Mucosa of rectum (tissue), 2 donors: ENCODE results near the gene TFR2.

ENCODE experiments used
- H3K27ac ChIP-seq, 2 donors: one replicate each; pipeline ENCODE4 v1.7.0; 2013; ENCODE audit warnings: inconsistent platforms in 2 of 2, low read depth in 2 of 2, low read length in 2 of 2
- H3K27me3 ChIP-seq, 2 donors: one replicate each; pipeline ENCODE4 v1.7.0; 2013; ENCODE audit warnings: low read length in 2 of 2; ENCODE audit not compliant: control insufficient read depth in 2 of 2, insufficient read depth in 2 of 2
- H3K36me3 ChIP-seq, 2 donors: one replicate each; pipeline ENCODE4 v1.7.0; 2013; ENCODE audit warnings: low read length in 2 of 2; ENCODE audit not compliant: control insufficient read depth in 2 of 2, insufficient read depth in 2 of 2
- H3K4me1 ChIP-seq, 2 donors: one replicate each; pipeline ENCODE4 v1.7.0; 2013; ENCODE audit warnings: low read length in 2 of 2, mild to moderate bottlenecking in 1 of 2; ENCODE audit not compliant: control insufficient read depth in 2 of 2, insufficient read depth in 2 of 2
- H3K4me3 ChIP-seq, 2 donors: one replicate each; pipeline ENCODE4 v1.7.0; 2013; ENCODE audit warnings: low read length in 2 of 2
- H3K9ac ChIP-seq, 2 donors: one replicate each; pipeline ENCODE4 v1.7.0; 2013; ENCODE audit warnings: low read length in 2 of 2, low read depth in 1 of 2, mild to moderate bottlenecking in 1 of 2
- H3K9me3 ChIP-seq, 2 donors: one replicate each; pipeline ENCODE4 v1.7.0; 2013; ENCODE audit warnings: low read length in 2 of 2; ENCODE audit not compliant: control insufficient read depth in 2 of 2
- donor health status: healthy.
- donor health status: Normal muscosa, but diverticular disease.

TFR2 gene

DNA sequence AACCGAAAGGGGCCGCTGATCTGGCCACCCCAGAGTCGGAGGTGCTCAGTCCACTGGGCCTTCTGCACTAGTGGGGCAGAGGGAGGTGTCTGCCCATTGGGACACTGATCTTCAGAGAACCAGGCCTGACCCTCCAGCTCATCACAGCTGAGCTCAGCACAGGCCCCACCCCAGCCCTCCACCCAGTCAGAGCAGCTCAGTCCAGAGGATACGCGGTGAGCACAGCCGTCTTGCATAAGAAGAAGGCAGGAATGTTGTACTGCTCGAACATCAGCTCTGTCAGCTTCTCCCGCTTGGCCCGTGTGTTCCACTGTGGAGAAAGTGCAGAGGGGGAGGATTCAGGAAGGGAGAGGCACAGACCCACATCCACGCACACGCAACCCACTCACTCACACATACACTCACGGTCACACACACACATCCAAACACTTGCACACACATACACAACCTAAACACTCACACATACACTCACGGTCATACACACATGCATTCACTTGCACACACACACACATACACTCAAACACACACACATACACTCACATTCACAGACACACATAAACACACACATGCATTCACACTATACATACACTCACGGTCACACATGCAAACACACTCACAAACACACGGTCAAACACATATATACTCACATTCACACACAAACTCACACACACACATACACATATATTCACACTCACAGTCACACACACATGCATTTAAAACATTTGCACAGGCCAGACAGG is 8.6 kb upstream of the TFR2 start:
- H3K27me3 ChIP-seq, result peaks cover 4 to 8% of the 10 kb centered on the region in 2 donors
- H3K9ac ChIP-seq, result no peak overlapping the region
- H3K4me3 ChIP-seq, result no peak overlapping the region
- no peaks in the 10 kb centered on the region for H3K36me3 ChIP-seq
- H3K4me1 ChIP-seq, result no peaks in the 10 kb centered on the region
- no peak overlapping the region for H3K27ac ChIP-seq
- no peaks in the 10 kb centered on the region for H3K9me3 ChIP-seq

DNA sequence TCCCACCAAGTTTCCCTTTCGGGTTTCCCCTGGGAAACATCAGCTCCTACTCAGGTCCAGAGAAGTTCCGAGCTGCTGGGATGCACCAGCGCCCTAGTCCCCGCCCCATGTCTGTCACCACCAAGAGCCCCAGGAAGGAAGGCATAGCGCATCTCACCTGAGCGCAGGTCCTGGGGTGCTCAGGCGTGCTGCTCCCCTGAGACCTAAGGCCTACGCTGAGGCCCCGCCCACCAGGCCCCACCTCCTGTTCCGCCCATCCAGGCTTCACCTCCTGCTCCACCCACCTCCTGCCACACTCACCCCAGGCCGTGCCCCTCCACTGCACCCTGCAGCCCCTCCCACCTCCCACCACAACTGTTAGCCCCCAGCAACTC is 1.2 kb upstream of the TFR2 start:
- Histone ChIP-seq H3K9ac (no peak overlapping the region), H3K9me3 (no peaks in the 10 kb centered on the region), H3K27ac (no peak overlapping the region), H3K4me1 (no peaks in the 10 kb centered on the region), H3K36me3 (no peaks in the 10 kb centered on the region), H3K27me3 (peaks cover 2 to 4% of the 10 kb centered on the region in 2 donors), H3K4me3 (no peak overlapping the region)

DNA sequence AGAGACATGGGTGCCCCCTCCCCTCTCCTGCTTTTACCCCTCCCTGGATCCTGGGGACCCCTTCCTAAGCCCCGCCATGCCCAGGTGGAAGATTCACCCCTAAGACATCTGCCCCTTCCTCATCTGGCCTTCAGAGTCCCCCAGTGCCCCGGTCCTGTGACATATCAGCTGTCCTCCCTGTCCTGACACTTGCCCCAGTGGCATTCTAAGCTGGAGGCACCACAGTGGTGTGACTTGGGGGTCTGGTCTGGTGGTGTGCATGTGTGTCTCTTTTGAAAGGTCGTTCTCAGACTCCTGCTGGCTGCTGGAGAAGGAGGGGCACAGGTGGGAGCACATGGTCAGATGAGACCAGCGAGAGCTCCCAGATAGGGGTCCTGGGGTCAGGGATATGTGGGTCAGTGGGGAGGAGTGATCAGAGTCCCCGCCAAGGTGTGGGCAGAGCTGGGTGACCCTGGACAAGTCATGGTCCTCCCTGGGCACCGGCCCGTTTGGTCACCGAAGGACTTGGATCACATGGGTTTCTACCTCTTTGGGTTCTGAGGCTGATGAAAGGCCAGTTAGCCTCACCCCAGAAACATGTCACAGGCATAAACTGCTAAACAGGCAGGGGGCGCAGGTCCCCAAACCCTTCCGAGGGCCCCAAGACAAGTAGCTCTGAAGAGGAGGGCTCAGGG is 645 bp upstream of the TFR2 start:
- no peak overlapping the region for H3K9ac ChIP-seq
- H3K27me3 ChIP-seq, result peaks cover 0 to 4% of the 10 kb centered on the region in 2 donors
- H3K27ac ChIP-seq, result no peak overlapping the region
- H3K36me3 ChIP-seq, result no peaks in the 10 kb centered on the region
- no peaks in the 10 kb centered on the region for H3K4me1 ChIP-seq
- H3K4me3 ChIP-seq, result no peak overlapping the region
- no peaks in the 10 kb centered on the region for H3K9me3 ChIP-seq

DNA sequence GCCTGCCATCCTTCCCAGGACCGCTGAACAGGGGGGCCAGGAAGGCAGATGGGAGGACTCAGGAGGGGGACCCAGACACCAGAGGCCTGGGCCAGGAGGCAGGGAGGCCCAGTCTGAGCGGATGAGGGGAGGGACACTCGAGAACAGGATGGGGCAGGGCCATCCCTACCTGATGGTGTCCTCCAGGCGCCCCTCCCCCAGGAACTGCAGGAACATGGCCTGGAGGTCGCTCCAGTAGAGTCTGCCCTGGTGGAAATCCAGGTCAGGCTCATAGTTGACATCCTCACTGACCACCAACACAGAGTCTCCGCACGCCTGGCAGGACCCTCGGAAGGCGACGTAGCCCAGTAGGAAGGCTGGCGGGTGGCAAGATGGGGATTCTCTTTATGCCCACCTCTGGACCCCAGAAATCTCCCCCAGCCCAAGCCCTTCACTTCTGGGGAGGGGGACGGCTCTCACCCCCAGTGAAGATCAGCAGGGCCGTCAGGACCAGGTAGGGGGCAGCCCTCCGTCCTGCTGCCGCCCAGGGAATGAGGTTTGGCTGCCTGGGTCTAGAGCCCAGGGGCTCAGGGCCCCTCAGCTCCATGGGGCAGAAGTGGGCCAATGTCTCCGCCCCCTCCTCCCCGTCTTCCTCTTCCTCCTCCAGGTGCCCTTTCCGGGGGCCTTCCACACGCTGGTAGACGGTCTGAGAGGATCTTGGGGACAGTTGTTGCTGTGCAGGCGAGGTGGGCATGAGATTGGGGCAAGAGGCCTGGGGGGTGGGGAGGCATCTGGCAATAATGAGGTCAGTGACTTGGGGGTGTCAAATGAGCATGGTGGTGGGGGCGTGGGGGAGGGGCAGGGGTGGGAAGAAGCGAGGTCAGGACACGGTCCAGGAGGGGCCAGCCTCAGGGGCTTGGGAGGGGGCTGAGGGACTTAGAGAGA is 573 bp downstream of the TFR2 start:
- no peak overlapping the region for H3K27ac ChIP-seq
- H3K36me3 ChIP-seq, result no peaks in the 10 kb centered on the region
- no peaks in the 10 kb centered on the region for H3K9me3 ChIP-seq
- H3K9ac ChIP-seq, result no peak overlapping the region
- no peaks in the 10 kb centered on the region for H3K4me1 ChIP-seq
- no peak overlapping the region for H3K4me3 ChIP-seq
- peaks cover 0 to 4% of the 10 kb centered on the region in 2 donors for H3K27me3 ChIP-seq

DNA sequence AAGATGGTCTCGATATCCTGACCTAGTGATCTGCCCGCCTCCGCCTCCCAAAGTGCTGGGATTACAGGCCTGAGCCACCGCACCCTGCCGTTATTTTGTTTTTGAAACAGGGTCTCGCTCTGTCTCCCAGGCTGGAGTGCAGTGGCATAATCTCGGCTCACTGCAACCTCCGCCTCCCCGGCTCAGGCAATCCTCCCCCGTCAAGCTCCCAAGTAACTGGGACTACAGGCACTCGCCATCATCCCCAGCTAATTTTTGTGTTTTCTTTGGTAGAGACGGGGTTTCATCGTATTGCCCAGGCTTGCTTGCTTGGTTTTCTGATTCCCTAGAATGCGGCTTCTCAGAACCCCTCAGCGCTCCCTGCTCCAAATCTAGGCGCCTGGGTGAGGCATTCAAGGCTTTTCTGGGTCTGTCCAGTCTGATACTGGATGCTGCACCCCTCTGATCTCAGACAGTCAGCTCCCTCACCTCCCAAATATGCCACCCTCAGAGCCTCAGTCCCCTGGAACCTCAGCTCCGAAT is 1.3 kb downstream of the TFR2 start:
- H3K4me3 ChIP-seq, result no peak overlapping the region
- H3K4me1 ChIP-seq, result no peaks in the 10 kb centered on the region
- H3K9me3 ChIP-seq, result no peaks in the 10 kb centered on the region
- H3K36me3 ChIP-seq, result no peaks in the 10 kb centered on the region
- no peak overlapping the region for H3K9ac ChIP-seq
- H3K27me3 ChIP-seq, result peaks cover 0 to 4% of the 10 kb centered on the region in 2 donors
- no peak overlapping the region for H3K27ac ChIP-seq

DNA sequence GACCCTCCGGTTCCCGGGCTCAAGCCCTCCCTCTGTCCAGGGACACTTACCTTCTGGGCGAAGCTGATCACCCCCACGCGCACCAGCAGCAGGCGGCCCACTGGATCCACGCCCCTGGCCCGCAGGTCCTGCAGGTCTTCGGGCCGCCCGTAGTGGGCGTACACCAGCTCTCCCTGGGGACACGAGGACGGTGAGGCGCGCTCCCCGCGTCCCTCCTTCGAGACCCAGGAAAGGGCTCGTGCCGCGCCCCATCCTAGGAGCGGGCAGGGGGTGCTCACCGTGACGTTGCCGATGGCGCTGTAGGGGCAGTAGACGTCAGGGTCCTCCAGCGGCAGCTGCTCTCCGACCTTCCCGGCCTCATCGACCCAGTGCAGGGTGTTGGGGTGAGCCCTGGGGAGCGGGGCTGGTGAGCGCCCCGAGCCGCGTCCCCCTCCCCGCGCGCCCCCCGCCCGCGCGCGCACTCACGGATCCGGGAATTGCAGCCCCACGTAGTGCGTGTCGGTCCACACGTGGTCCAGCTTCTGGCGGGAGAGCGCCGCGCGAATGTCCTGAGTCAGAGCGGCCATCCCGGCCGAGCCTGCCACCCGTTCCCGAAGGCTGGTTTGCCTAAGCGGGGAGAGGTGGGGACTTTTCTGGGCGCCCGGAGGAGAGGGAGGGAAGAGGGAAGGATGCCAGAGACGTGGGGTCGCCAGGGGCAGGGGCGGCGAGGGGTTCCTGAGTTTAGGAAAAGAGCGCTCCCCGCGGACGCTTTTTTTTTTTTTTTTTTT is 8.2 kb downstream of the TFR2 start:
- Histone ChIP-seq H3K36me3 (no peaks in the 10 kb centered on the region), H3K4me3 (peak overlapping the region; percentile 59 to 68), H3K4me1 (peaks cover 3 to 8% of the 10 kb centered on the region in 2 donors), H3K9me3 (no peaks in the 10 kb centered on the region), H3K27ac (no peak overlapping the region), H3K27me3 (peaks cover 0 to 4% of the 10 kb centered on the region in 2 donors), H3K9ac (peak overlapping the region; percentile 41 to 55)

DNA sequence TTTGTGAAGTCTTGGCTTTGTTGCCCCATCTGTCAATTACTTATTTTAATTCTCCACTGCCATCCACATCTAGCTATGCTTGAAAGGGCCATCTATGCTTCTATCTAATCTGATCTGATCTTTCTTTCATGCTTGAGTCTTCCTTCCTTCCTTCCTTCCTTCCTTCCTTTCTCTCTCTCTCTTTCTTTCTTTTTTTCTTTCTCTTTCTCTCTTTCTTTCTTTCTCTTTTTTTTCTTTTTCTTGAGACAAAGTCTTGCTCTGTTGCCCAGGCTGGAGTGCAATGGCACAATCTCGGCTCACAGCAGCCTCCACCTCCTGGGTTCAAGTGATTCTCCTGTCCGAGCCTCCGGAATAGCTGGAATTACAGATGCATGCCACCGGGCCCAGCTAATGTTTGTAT is 11.3 kb downstream of the TFR2 start:
- no peaks in the 10 kb centered on the region for H3K9me3 ChIP-seq
- no peak overlapping the region for H3K4me3 ChIP-seq
- H3K9ac ChIP-seq, result no peak overlapping the region
- H3K36me3 ChIP-seq, result no peaks in the 10 kb centered on the region
- H3K27me3 ChIP-seq, result peaks cover 0 to 7% of the 10 kb centered on the region in 2 donors
- peaks cover 8 to 11% of the 10 kb centered on the region in 2 donors for H3K4me1 ChIP-seq
- H3K27ac ChIP-seq, result no peak overlapping the region

DNA sequence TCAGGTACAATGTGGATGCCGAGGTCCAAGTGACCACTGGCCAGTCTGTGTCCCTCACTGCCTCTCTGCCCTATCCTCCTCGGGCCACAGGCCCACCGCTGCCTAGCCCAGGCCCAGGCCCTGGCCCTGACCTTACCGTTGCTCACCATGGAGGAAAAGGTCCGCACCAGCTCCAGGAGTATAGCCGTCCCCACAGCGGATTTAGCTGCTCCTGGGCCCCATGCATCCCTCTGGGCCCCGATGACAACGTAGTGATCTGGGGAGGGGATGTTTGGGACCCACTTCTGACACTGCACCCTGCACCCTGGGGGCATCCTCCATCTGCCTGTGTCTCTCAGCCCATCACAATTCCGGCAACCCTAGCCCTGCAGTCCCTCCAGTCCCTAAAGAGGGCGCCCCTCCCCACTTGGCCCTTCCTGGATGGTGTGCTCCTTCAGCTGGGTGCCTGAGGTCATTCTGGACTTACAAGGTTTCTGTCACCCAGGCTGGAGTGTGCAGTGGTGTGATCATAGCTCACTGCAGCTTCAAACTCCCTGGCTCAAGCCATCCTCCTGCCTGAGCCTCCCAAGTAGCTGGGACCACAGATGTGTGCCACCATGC is 12.1 kb downstream of the TFR2 start:
- Histone ChIP-seq H3K9me3 (no peaks in the 10 kb centered on the region), H3K4me1 (peaks cover 8 to 11% of the 10 kb centered on the region in 2 donors), H3K36me3 (no peaks in the 10 kb centered on the region), H3K9ac (no peak overlapping the region), H3K27ac (no peak overlapping the region), H3K27me3 (peaks cover 0 to 7% of the 10 kb centered on the region in 2 donors), H3K4me3 (no peak overlapping the region)

DNA sequence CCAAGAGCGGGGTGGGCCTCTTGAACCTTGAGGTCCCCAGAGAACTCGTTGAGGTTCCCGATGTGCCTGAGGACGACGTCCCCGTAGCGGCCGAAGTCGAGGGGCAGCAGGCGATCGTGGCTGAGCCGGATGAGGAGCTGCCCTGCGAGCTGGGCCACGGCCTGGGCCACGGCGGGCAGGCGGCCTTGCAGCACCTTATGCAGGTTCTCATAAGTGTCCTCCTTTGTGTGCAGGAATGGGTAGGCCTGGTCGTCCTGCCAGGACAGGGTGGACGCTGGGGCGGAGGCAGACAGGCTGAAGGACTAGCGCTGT is 14.2 kb downstream of the TFR2 start:
- Histone ChIP-seq H3K4me3 (peak overlapping the region; percentile 14 to 43), H3K36me3 (no peaks in the 10 kb centered on the region), H3K4me1 (peaks cover 3 to 5% of the 10 kb centered on the region in 2 donors), H3K9ac (no peak overlapping the region), H3K9me3 (no peaks in the 10 kb centered on the region), H3K27me3 (peaks cover 0 to 3% of the 10 kb centered on the region in 2 donors), H3K27ac (no peak overlapping the region)
